ENCODE data around the gene HMCN1. TPM values are rescaled to one million over a fixed set of nuclear protein-coding genes. Genes with fewer than 3 reads are reported as not detected.
A peak's percentile ranks its signal among the peaks of the same experiment; 100 is the strongest.

Gene HMCN1
- total RNA-seq, 6 experiments from 2014 or later: 4.7 to 7.5 (median 5.7) TPM

DNA sequence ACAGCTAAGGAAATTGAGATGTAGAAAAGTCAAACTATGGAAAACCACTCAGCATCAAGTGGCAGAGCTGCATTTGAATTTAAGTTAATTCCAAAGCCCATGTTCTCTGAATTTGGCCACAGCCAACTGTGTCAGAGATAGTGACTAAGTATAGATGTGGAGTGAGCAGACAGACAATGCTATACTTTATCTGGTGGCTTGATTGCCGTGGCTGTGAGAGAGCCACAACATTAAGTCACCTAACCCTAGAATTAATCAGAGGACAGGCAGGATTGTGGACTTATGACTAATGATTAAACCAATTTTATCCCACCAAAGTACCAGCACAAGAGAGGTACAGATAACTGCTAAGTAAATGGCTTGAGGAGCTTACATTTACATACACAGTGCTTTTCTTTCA lies 431.1 kb downstream of the HMCN1 start:
- no peak for TF ChIP-seq POLR2A (IDR thresholded peaks at IDR 0.05)
- TF ChIP-seq, protein P1, sequence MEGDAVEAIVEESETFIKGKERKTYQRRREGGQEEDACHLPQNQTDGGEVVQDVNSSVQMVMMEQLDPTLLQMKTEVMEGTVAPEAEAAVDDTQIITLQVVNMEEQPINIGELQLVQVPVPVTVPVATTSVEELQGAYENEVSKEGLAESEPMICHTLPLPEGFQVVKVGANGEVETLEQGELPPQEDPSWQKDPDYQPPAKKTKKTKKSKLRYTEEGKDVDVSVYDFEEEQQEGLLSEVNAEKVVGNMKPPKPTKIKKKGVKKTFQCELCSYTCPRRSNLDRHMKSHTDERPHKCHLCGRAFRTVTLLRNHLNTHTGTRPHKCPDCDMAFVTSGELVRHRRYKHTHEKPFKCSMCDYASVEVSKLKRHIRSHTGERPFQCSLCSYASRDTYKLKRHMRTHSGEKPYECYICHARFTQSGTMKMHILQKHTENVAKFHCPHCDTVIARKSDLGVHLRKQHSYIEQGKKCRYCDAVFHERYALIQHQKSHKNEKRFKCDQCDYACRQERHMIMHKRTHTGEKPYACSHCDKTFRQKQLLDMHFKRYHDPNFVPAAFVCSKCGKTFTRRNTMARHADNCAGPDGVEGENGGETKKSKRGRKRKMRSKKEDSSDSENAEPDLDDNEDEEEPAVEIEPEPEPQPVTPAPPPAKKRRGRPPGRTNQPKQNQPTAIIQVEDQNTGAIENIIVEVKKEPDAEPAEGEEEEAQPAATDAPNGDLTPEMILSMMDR (IDR thresholded peaks at IDR 0.05): no peak
- ATAC-seq (peak in 1 of 4 donors; percentile 53), DNase-seq (no peak)
- H3K4me1 ChIP-seq: no peaks in the 10 kb centered on the region
- WGBS (ENCODE audit: insufficient coverage, low coverage, low lambda C conversion rate, missing lambda C conversion rate): 45% methylated on average over 1 of the region's 1 CpG
- no peak overlapping the region for H3K4me3 ChIP-seq
- intact Hi-C loops (cut with DNase I): no loop called here
- no peaks in the 10 kb centered on the region for H3K27me3 ChIP-seq
- H3K36me3 ChIP-seq: no peaks in the 10 kb centered on the region
- H3K9me3 ChIP-seq: no peaks in the 10 kb centered on the region
- no peak overlapping the region for H3K27ac ChIP-seq

DNA sequence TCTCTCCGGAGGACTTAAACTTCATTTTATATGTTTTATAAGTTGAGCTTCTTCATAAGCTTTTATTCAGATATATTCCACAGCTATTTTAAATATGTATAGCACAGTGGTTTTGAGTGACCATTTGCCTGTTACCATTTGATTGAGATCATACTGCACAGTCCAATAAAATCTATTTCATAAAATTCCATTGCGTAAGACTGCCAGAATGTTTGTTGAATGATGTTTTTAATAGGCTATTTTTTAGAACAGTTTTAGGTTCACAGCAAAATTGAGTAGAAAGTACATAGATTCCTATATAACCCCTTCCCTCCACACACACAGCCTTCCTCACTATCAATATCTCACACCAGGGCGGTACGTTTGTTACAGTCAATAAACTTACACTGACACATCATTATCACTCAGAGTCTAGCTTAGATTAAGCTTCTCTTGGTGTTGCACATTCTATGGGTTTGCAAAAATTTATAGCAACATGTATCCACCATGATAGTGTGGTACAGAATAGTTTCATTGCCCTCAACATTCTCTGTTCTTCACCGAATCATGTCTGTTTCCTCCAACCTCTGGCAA lies 433.0 kb downstream of the HMCN1 start:
- WGBS (ENCODE audit: insufficient coverage, low coverage, low lambda C conversion rate, missing lambda C conversion rate): 89% methylated on average over 5 of the region's 5 CpGs
- no peak for TF ChIP-seq POLR2A (IDR thresholded peaks at IDR 0.05)
- TF ChIP-seq, protein P1 (IDR thresholded peaks at IDR 0.05): no peak

DNA sequence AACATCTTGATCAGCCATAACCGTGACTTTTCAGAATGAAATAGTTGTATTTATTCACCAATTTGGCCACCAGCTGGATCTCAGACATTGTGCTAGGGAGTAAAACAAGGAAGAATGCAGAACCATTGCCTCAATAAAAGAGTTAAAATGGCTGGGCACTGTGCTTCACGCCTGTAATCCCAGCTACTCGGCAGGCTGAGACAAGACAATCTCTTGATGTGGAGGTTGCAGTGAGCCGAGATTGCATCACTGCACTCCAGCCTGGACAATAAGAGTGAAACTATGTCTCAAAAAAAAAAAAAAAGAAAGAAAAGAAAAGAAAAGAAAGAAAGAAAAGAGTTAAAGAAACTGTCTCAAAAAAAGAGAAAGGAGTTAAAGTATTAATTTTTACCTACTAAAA lies 441.4 kb downstream of the HMCN1 start:
- H3K36me3 ChIP-seq: no peaks in the 10 kb centered on the region
- H3K27ac ChIP-seq: no peak overlapping the region
- TF ChIP-seq POLR2A (IDR thresholded peaks at IDR 0.05): no peak
- TF ChIP-seq, protein P1 (IDR thresholded peaks at IDR 0.05): no peak
- intact Hi-C loops (cut with DNase I): no loop called here
- no peak for DNase-seq
- ATAC-seq: no peak
- WGBS (ENCODE audit: insufficient coverage, low coverage, low lambda C conversion rate, missing lambda C conversion rate): 55% methylated on average over 4 of the region's 4 CpGs
- H3K9me3 ChIP-seq: no peaks in the 10 kb centered on the region
- no peak overlapping the region for H3K4me3 ChIP-seq
- no peaks in the 10 kb centered on the region for H3K4me1 ChIP-seq
- no peaks in the 10 kb centered on the region for H3K27me3 ChIP-seq

More for the DNA sequence above, 433.0 kb downstream of the HMCN1 start:
- Histone ChIP-seq H3K36me3 (no peaks in the 10 kb centered on the region), H3K27me3 (no peaks in the 10 kb centered on the region), H3K9me3 (no peaks in the 10 kb centered on the region), H3K4me1 (no peaks in the 10 kb centered on the region), H3K4me3 (no peak overlapping the region), H3K27ac (no peak overlapping the region)
- intact Hi-C loops (cut with DNase I): no loop called here
- ATAC-seq (no peak), DNase-seq (no peak)

DNA sequence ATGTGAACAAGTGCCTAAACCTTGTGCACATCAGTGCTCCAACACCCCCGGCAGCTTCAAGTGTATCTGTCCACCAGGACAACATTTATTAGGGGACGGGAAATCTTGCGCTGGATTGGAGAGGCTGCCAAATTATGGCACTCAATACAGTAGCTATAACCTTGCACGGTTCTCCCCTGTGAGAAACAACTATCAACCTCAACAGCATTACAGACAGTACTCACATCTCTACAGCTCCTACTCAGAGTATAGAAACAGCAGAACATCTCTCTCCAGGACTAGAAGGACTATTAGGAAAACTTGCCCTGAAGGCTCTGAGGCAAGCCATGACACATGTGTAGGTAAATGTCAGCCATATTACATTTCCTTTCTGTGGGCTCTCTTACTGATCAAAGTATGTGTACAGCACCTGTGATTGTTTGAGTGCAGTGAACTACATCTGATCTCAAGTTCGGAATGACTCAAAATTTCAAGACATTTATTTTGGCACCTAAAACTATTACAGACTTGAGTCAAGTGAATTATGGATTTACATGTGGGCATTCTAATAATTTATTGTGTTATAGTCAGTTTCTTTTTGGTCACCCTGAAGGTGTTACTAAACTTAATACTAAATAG lies 444.3 kb downstream of the HMCN1 start:
- WGBS (ENCODE audit: insufficient coverage, low coverage, low lambda C conversion rate, missing lambda C conversion rate): 62% methylated on average over 5 of the region's 5 CpGs
- no peak for DNase-seq

DNA sequence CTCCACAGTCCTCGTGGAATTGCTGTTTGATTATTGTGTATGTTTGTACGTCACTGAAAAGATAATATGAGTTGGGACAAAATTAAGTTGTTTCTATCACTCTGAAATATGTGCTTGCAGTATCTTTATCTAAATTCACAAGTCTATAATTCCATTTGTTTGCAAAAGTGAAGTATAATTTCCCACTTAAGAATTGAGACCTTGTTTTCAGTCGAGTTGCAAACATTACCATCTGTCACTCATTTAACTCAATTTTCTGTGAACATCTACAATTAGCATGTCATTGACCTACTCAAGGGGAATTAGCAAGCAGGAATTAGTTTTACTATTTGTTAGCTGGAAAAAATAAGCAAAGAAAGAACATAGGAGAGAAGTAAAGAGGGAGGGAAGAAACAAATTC lies 445.0 kb downstream of the HMCN1 start:
- DNase-seq (no peak), ATAC-seq (no peak)
- intact Hi-C loops (cut with DNase I): no loop called here
- WGBS (ENCODE audit: insufficient coverage, low coverage, low lambda C conversion rate, missing lambda C conversion rate): 52% methylated on average over 3 of the region's 3 CpGs
- no peak for TF ChIP-seq POLR2A (IDR thresholded peaks at IDR 0.05)
- TF ChIP-seq, protein P1 (IDR thresholded peaks at IDR 0.05): no peak
- H3K9me3 ChIP-seq: no peaks in the 10 kb centered on the region
- no peaks in the 10 kb centered on the region for H3K4me1 ChIP-seq
- no peaks in the 10 kb centered on the region for H3K27me3 ChIP-seq
- no peaks in the 10 kb centered on the region for H3K36me3 ChIP-seq
- no peak overlapping the region for H3K4me3 ChIP-seq
- H3K27ac ChIP-seq: no peak overlapping the region

More for the DNA sequence above, 444.3 kb downstream of the HMCN1 start:
- intact Hi-C loops (cut with DNase I): no loop called here
- H3K4me1 ChIP-seq: no peaks in the 10 kb centered on the region
- H3K36me3 ChIP-seq: no peaks in the 10 kb centered on the region
- H3K9me3 ChIP-seq: no peaks in the 10 kb centered on the region
- H3K27ac ChIP-seq: no peak overlapping the region
- H3K27me3 ChIP-seq: no peaks in the 10 kb centered on the region
- TF ChIP-seq POLR2A (IDR thresholded peaks at IDR 0.05): no peak
- H3K4me3 ChIP-seq: no peak overlapping the region
- ATAC-seq: no peak

All from right lobe of liver (tissue), 6 donors.